ENCODE measurements around the gene ELOVL5. TPM values are rescaled to one million over a fixed set of nuclear protein-coding genes. Genes with fewer than 3 reads are reported as not detected.

The ELOVL5 gene
- total and polyA plus RNA-seq, 4 experiments from 2014 or later = 108 to 125 (median 109) TPM

DNA sequence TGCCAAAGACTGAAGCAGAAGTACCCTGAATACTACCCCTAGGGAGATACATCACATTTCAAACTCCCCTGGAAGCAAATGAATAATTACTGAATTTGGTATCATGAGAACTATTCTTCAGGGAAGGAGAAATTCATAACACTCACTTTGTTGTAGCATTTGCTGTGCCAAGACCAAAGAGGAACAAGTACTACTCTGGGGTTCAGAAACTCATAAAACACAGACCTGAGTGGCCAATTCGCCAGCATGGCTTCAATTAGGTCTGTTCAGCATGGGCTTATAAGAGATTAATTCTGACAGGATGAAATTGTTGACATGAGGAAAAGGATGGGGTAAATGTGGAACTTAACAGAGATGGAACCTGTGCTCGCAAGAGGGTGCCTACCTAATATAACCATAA is 6.5 kb downstream of the ELOVL5 start:
- H3K4me3 Mint-ChIP-seq = peak overlapping the region in 6 of 8 donors; percentile 41 to 63 (median 54)
- POLR2A ChIA-PET (ENCODE audit: partially characterized antibody) = interaction anchor here (3.1 kb wide), 1 partner anchor 40 kb away, joined by 16 read pairs; no protein-coding TSS in a partner anchor

GRCh38 chr6:53340536-53340935 is 8.2 kb downstream of the ELOVL5 start:
- CTCF ChIA-PET (ENCODE audit: partially characterized antibody) = interaction anchor here (0.9 to 3.3 kb wide), 6 partner anchors 11 to 70 kb away, joined by 3 to 17 read pairs (median 8); no protein-coding TSS in a partner anchor

More for the DNA sequence above, 6.5 kb downstream of the ELOVL5 start:
- H3K27ac ChIP-seq (ENCODE audit: low read depth, low read length) = no peak overlapping the region
- H3K4me3 ChIP-seq (ENCODE audit: low read length in 2 of 2) = no peak overlapping the region
- H3K9me3 Mint-ChIP-seq = no peaks in the 10 kb centered on the region
- intact Hi-C loops (cut with micrococcal nuclease) = no loop called here
- H3K36me3 ChIP-seq (ENCODE audit: insufficient read depth, low read length) = no peaks in the 10 kb centered on the region
- DNase-seq = no peak
- H3K36me3 Mint-ChIP-seq = peaks cover 4 to 34% of the 10 kb centered on the region in 2 donors
- H3K27me3 Mint-ChIP-seq = no peaks in the 10 kb centered on the region
- H3K4me1 Mint-ChIP-seq = peaks cover 87 to 95% (median 91%) of the 10 kb centered on the region in 4 donors
- CTCF ChIA-PET (ENCODE audit: partially characterized antibody) = interaction anchor here (2.5 to 3.3 kb wide), 3 partner anchors 13 to 69 kb away, joined by 11 to 17 read pairs (median 15); no protein-coding TSS in a partner anchor
- no peaks in the 10 kb centered on the region for H3K9me3 ChIP-seq (ENCODE audit: control insufficient read depth in 1 of 2, low read length in 2 of 2)
- H3K4me1 ChIP-seq (ENCODE audit: insufficient read depth, low read length) = peaks cover 95% of the 10 kb centered on the region
- peak overlapping the region; percentile 37 to 98 (median 78) for H3K27ac Mint-ChIP-seq
- no peaks in the 10 kb centered on the region for H3K27me3 ChIP-seq (ENCODE audit: insufficient read depth, low read length)

GRCh38 chr6:53339424-53339823 is 9.3 kb downstream of the ELOVL5 start:
- no peaks in the 10 kb centered on the region for H3K9me3 Mint-ChIP-seq
- ChIA-PET POLR2A (ENCODE audit: partially characterized antibody) (interaction anchor here (0.9 to 7.6 kb wide), 5 partner anchors 9 to 49 kb away, joined by 3 to 202 read pairs (median 16); partner anchors contain the start of gene ELOVL5), CTCF (ENCODE audit: partially characterized antibody) (interaction anchor here (0.9 to 3.3 kb wide), 5 partner anchors 10 to 49 kb away, joined by 3 to 17 read pairs (median 4); no protein-coding TSS in a partner anchor)
- Histone ChIP-seq H3K27ac (ENCODE audit: low read depth, low read length) (peak overlapping the region; percentile 11), H3K9me3 (ENCODE audit: control insufficient read depth in 1 of 2, low read length in 2 of 2) (no peaks in the 10 kb centered on the region), H3K4me3 (ENCODE audit: low read length in 2 of 2) (no peak overlapping the region), H3K27me3 (ENCODE audit: insufficient read depth, low read length) (no peaks in the 10 kb centered on the region), H3K36me3 (ENCODE audit: insufficient read depth, low read length) (no peaks in the 10 kb centered on the region), H3K4me1 (ENCODE audit: insufficient read depth, low read length) (peaks cover 96% of the 10 kb centered on the region)
- intact Hi-C loops (cut with micrococcal nuclease) = loop anchor here (5.0 to 10.0 kb wide), 3 partner anchors 455 to 1057 kb away; partner anchors contain the start of genes LRRC1 and MCM3
- H3K27me3 Mint-ChIP-seq = no peaks in the 10 kb centered on the region
- H3K27ac Mint-ChIP-seq = peak overlapping the region; percentile 3 to 96 (median 31)
- peaks cover 85 to 95% (median 90%) of the 10 kb centered on the region in 4 donors for H3K4me1 Mint-ChIP-seq
- no peak for DNase-seq
- peaks cover 0 to 13% of the 10 kb centered on the region in 2 donors for H3K36me3 Mint-ChIP-seq
- H3K4me3 Mint-ChIP-seq = peak overlapping the region in 2 of 8 donors; percentile 18 to 65

More at GRCh38 chr6:53340536-53340935, 8.2 kb downstream of the ELOVL5 start:
- DNase-seq = no peak
- H3K36me3 ChIP-seq (ENCODE audit: insufficient read depth, low read length) = no peaks in the 10 kb centered on the region
- Mint-ChIP-seq H3K27me3 (no peaks in the 10 kb centered on the region), H3K36me3 (peaks cover 2 to 21% of the 10 kb centered on the region in 2 donors), H3K4me3 (peak overlapping the region in 4 of 8 donors; percentile 13 to 50 (median 28)), H3K9me3 (no peaks in the 10 kb centered on the region), H3K27ac (peak overlapping the region in 5 of 7 donors; percentile 7 to 80 (median 48)), H3K4me1 (peaks cover 85 to 95% (median 90%) of the 10 kb centered on the region in 4 donors)
- intact Hi-C loops (cut with micrococcal nuclease) = no loop called here
- H3K4me1 ChIP-seq (ENCODE audit: insufficient read depth, low read length) = peaks cover 96% of the 10 kb centered on the region
- H3K9me3 ChIP-seq (ENCODE audit: control insufficient read depth in 1 of 2, low read length in 2 of 2) = no peaks in the 10 kb centered on the region
- no peak overlapping the region for H3K4me3 ChIP-seq (ENCODE audit: low read length in 2 of 2)
- no peak overlapping the region for H3K27ac ChIP-seq (ENCODE audit: low read depth, low read length)
- POLR2A ChIA-PET (ENCODE audit: partially characterized antibody) = interaction anchor here (0.9 to 7.6 kb wide), 7 partner anchors 8 to 152 kb away, joined by 3 to 202 read pairs (median 5); partner anchors contain the start of gene ELOVL5
- H3K27me3 ChIP-seq (ENCODE audit: insufficient read depth, low read length) = no peaks in the 10 kb centered on the region

DNA sequence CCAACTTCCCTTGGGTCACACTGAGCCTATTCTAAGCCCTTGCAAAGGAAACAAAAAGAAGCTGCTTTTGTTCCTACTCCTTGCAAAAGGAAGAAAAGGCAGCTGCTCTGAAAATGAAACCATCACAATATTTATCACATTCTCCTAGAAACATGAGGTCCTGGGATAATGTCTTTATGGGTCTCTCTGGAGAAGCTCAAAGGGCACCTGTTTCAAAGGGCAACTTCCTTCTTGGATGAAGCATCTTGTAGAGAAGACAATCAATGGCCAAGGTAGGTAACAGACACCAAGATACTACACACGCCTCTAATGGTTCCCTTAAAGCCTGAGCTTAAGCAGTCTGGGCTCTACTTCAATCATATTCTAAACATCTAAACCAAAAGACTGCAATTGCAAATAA is 10.4 kb downstream of the ELOVL5 start:
- peak overlapping the region in 5 of 8 donors; percentile 34 to 96 (median 85) for H3K4me3 Mint-ChIP-seq
- no peaks in the 10 kb centered on the region for H3K27me3 Mint-ChIP-seq
- H3K9me3 Mint-ChIP-seq = peaks cover 0 to 2% (median 0%) of the 10 kb centered on the region in 8 donors
- Histone ChIP-seq H3K36me3 (ENCODE audit: insufficient read depth, low read length) (no peaks in the 10 kb centered on the region), H3K4me1 (ENCODE audit: insufficient read depth, low read length) (peaks cover 96% of the 10 kb centered on the region), H3K4me3 (ENCODE audit: low read length in 2 of 2) (no peak overlapping the region), H3K27ac (ENCODE audit: low read depth, low read length) (peak overlapping the region; percentile 8), H3K9me3 (ENCODE audit: control insufficient read depth in 1 of 2, low read length in 2 of 2) (no peaks in the 10 kb centered on the region), H3K27me3 (ENCODE audit: insufficient read depth, low read length) (no peaks in the 10 kb centered on the region)
- no peak for DNase-seq
- H3K36me3 Mint-ChIP-seq = peaks cover 0 to 9% of the 10 kb centered on the region in 2 donors
- POLR2A ChIA-PET (ENCODE audit: partially characterized antibody) = interaction anchor here (0.6 to 7.6 kb wide), 7 partner anchors 10 to 53 kb away, joined by 3 to 202 read pairs (median 5); partner anchors contain the start of gene ELOVL5
- peak overlapping the region; percentile 31 to 100 (median 98) for H3K27ac Mint-ChIP-seq
- intact Hi-C loops (cut with micrococcal nuclease) = loop anchor here (5.0 to 10.0 kb wide), 3 partner anchors 456 to 1056 kb away; partner anchors contain the start of genes LRRC1 and MCM3
- peaks cover 81 to 95% (median 89%) of the 10 kb centered on the region in 4 donors for H3K4me1 Mint-ChIP-seq
- CTCF ChIA-PET (ENCODE audit: partially characterized antibody) = interaction anchor here (0.7 to 4.3 kb wide), 9 partner anchors 9 to 168 kb away, joined by 3 to 29 read pairs (median 4); partner anchors contain the start of gene ELOVL5

DNA sequence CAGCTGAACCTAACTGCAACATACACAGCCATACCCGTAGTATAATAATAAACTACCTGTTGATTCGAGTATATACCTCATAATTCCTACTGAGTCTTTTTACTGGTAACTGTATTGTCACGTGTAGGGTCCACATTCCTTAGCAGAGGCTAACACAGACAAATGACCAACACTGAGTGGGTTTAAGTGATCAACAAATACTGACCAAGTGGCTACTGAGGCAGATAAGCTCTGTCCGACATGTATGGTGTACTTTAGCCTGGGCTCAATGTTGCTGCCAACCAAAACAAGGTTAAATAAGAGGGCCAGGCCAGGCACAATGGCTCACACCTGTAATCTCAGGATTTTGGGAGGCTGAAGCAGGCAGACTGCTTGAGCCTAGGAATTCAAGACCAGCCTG is 12.7 kb downstream of the ELOVL5 start:
- ChIA-PET POLR2A (ENCODE audit: partially characterized antibody) (interaction anchor here (0.8 to 7.6 kb wide), 13 partner anchors 9 to 52 kb away, joined by 3 to 202 read pairs (median 15); partner anchors contain the start of gene ELOVL5), CTCF (ENCODE audit: partially characterized antibody) (interaction anchor here (0.9 to 4.3 kb wide), 4 partner anchors 12 to 45 kb away, joined by 4 to 29 read pairs (median 9); partner anchors contain the start of gene ELOVL5)
- no peak for DNase-seq
- no peaks in the 10 kb centered on the region for H3K36me3 ChIP-seq (ENCODE audit: insufficient read depth, low read length)
- H3K27me3 ChIP-seq (ENCODE audit: insufficient read depth, low read length) = no peaks in the 10 kb centered on the region
- H3K4me3 ChIP-seq (ENCODE audit: low read length in 2 of 2) = peak overlapping the region; percentile 4 to 66
- H3K27ac ChIP-seq (ENCODE audit: low read depth, low read length) = peak overlapping the region; percentile 88
- peaks cover 80 to 94% (median 89%) of the 10 kb centered on the region in 4 donors for H3K4me1 Mint-ChIP-seq
- H3K36me3 Mint-ChIP-seq = peaks cover 4 to 12% of the 10 kb centered on the region in 2 donors
- H3K27me3 Mint-ChIP-seq = no peaks in the 10 kb centered on the region
- peaks cover 96% of the 10 kb centered on the region for H3K4me1 ChIP-seq (ENCODE audit: insufficient read depth, low read length)
- peak overlapping the region; percentile 85 to 96 (median 91) for H3K4me3 Mint-ChIP-seq
- intact Hi-C loops (cut with micrococcal nuclease) = loop anchor here (5.0 to 10.0 kb wide), 3 partner anchors 459 to 1054 kb away; partner anchors contain the start of genes LRRC1 and MCM3
- H3K9me3 ChIP-seq (ENCODE audit: control insufficient read depth in 1 of 2, low read length in 2 of 2) = no peaks in the 10 kb centered on the region
- H3K27ac Mint-ChIP-seq = peak overlapping the region; percentile 95 to 100 (median 99)
- H3K9me3 Mint-ChIP-seq = peaks cover 0 to 2% (median 0%) of the 10 kb centered on the region in 8 donors

DNA sequence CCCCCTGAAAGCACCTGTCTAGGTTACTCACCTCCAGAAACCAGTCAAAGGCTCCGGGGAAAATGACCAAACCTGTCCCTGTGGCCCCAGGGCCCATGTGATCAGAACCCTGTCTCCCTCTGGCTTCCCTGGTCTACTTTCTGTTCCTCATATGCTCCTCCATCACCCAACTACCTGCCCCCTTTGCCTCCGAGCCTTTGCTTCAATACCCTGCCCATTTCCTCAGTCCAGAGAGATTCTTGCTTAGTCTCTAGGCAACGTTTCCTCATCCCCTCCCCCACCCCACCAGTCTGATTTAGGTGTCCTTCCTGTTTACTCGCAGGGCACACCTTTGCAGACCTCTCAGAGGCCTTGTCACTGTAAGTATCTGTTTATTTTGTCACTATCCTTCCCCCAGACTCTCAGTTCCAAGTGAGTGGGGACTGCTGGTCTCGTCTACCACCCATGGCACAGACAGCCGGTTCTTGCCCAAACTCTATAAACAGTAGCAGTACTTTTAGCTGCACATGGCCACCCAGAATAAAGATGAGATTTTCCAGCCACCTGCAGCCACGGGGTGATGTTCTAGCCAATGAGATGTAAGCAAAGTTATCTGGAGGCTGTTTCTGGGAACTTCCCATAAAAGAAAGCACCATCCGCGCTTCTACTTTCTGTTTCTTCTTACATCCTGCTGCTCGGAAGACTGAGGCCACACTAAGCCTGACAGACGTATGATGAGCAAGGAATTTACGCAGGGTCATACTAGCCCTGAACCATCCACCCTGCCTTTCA is 13.3 kb downstream of the ELOVL5 start:
- Histone ChIP-seq H3K4me3 (ENCODE audit: low read length in 2 of 2) (peak overlapping the region; percentile 32 to 66), H3K36me3 (ENCODE audit: insufficient read depth, low read length) (no peaks in the 10 kb centered on the region), H3K4me1 (ENCODE audit: insufficient read depth, low read length) (peaks cover 96% of the 10 kb centered on the region), H3K27me3 (ENCODE audit: insufficient read depth, low read length) (no peaks in the 10 kb centered on the region), H3K27ac (ENCODE audit: low read depth, low read length) (peak overlapping the region; percentile 88), H3K9me3 (ENCODE audit: control insufficient read depth in 1 of 2, low read length in 2 of 2) (no peaks in the 10 kb centered on the region)
- Mint-ChIP-seq H3K27ac (peak overlapping the region; percentile 95 to 100 (median 99)), H3K4me3 (peak overlapping the region; percentile 85 to 96 (median 91)), H3K9me3 (peaks cover 0 to 2% (median 0%) of the 10 kb centered on the region in 8 donors), H3K36me3 (peaks cover 8 to 14% of the 10 kb centered on the region in 2 donors), H3K27me3 (no peaks in the 10 kb centered on the region), H3K4me1 (peaks cover 80 to 94% (median 87%) of the 10 kb centered on the region in 4 donors)
- CTCF ChIA-PET (ENCODE audit: partially characterized antibody) = interaction anchor here (0.9 to 4.3 kb wide), 3 partner anchors 12 to 34 kb away, joined by 3 to 29 read pairs (median 6); partner anchors contain the start of gene ELOVL5
- POLR2A ChIA-PET (ENCODE audit: partially characterized antibody) = interaction anchor here (0.7 to 7.6 kb wide), 14 partner anchors 8 to 147 kb away, joined by 3 to 202 read pairs (median 10); partner anchors contain the start of gene ELOVL5
- intact Hi-C loops (cut with micrococcal nuclease) = loop anchor here (1.0 to 10.0 kb wide), 7 partner anchors 12 to 1053 kb away; partner anchors contain the start of genes LRRC1 and MCM3
- DNase-seq = peak; percentile 80 to 92 (median 86)
